H1 (cell line): ENCODE measurements around the gene MSH5. TPM values are rescaled to one million over a fixed set of nuclear protein-coding genes. Genes with fewer than 3 reads are reported as not detected.

Source experiments
- CTCF ChIA-PET: fragments of 300-600 bp; sonication (Branson Sonifier 250); formaldehyde crosslinking; loops from one replicate; lab custom pipeline; 2021; ENCODE audit not compliant: partially characterized antibody; lab: Charles Lee
- POLR2A ChIA-PET: fragments of 300-600 bp; sonication (Branson Sonifier 250); formaldehyde crosslinking; loops from one replicate; lab custom pipeline; 2021; ENCODE audit warnings: inconsistent platforms; ENCODE audit not compliant: partially characterized antibody; lab: Charles Lee
- DNase-seq, 2 experiments: peaks; one replicate each; pipeline versions ENCODE4 v3.0.0 to v3.0.0-alpha.2; 2010 to 2022; ENCODE audit warnings: low spot score in 2 of 2, low read depth in 1 of 2, mixed read lengths in 1 of 2
- FAIRE-seq: peaks from 2 replicates; lab custom pipeline; 2011; peaks lifted over from hg19 to GRCh38; lab: Jason Lieb, UNC
- H2AFZ ChIP-seq: 2 replicates; pipeline ENCODE4 v1.8.1; 2012; ENCODE audit warnings: low read length, inconsistent platforms
- H2AK5ac ChIP-seq: 2 replicates; pipeline ENCODE4 v1.6.1; 2013; ENCODE audit warnings: low read depth, low read length
- H2BK120ac ChIP-seq: replicated peaks from 2 replicates; pipeline ENCODE3; 2013; ENCODE audit warnings: low read depth, low read length, inconsistent platforms
- H2BK12ac ChIP-seq: 2 replicates; pipeline ENCODE4 v1.6.1; 2013; ENCODE audit warnings: low read depth, low read length
- H2BK15ac ChIP-seq: 2 replicates; pipeline ENCODE4 v1.6.1; 2013; ENCODE audit warnings: low read length
- H2BK20ac ChIP-seq: 2 replicates; pipeline ENCODE4 v1.6.1; 2013; ENCODE audit warnings: low read length
- H2BK5ac ChIP-seq: 2 replicates; pipeline ENCODE4 v1.6.1; 2013; ENCODE audit warnings: low read depth, low read length
- H3K14ac ChIP-seq: 2 replicates; pipeline ENCODE4 v1.6.1; 2013; ENCODE audit warnings: inconsistent platforms; ENCODE audit not compliant: insufficient read length
- H3K18ac ChIP-seq: 2 replicates; pipeline ENCODE4 v1.6.1; 2013; ENCODE audit warnings: low read length; ENCODE audit errors: extremely low read depth
- H3K23ac ChIP-seq: 2 replicates; pipeline ENCODE4 v1.6.1; 2013; ENCODE audit warnings: inconsistent platforms; ENCODE audit not compliant: insufficient read length
- H3K23me2 ChIP-seq: 2 replicates; pipeline ENCODE4 v1.6.1; 2013; ENCODE audit warnings: low read depth, low read length
- H3K27ac ChIP-seq: 2 replicates; pipeline ENCODE4 v1.6.1; 2011; ENCODE audit warnings: low read depth, low read length, inconsistent platforms
- H3K27me3 ChIP-seq, 4 experiments: replicated peaks in 1 of 4; 1 replicate in 1 of 4; 2 replicates in 3 of 4; pipeline versions ENCODE4 v1.6.1 to v1.8.1; 2011 to 2013; ENCODE audit warnings: low read length in 3 of 4, mild to moderate bottlenecking in 3 of 4, inconsistent platforms in 2 of 4, mixed read lengths in 2 of 4, moderate library complexity in 1 of 4; ENCODE audit not compliant: control insufficient read depth in 3 of 4, insufficient read depth in 3 of 4; ENCODE audit errors: extremely low read depth in 1 of 4
- H3K36me3 ChIP-seq, 4 experiments: 2 replicates each; pipeline versions ENCODE4 v1.6.1 to v1.8.1; 2011 to 2013; ENCODE audit warnings: mild to moderate bottlenecking in 4 of 4, low read length in 3 of 4, moderate library complexity in 2 of 4, control low read depth in 1 of 4, inconsistent platforms in 1 of 4; ENCODE audit not compliant: insufficient read depth in 4 of 4, control insufficient read depth in 2 of 4
- H3K4ac ChIP-seq: replicated peaks from 2 replicates; pipeline ENCODE3; 2013; ENCODE audit warnings: low read length, low read depth, mixed read lengths, inconsistent platforms; ENCODE audit not compliant: insufficient read length
- H3K4me1 ChIP-seq, 4 experiments: replicated peaks in 1 of 4; 1 replicate in 1 of 4; 2 replicates in 3 of 4; pipeline versions ENCODE4 v1.6.1 to v1.8.1; 2011 to 2013; ENCODE audit warnings: low read length in 3 of 4, inconsistent platforms in 2 of 4, mixed read lengths in 1 of 4; ENCODE audit not compliant: insufficient read depth in 4 of 4, control insufficient read depth in 3 of 4
- H3K4me2 ChIP-seq, 2 experiments: 2 replicates each; pipeline versions ENCODE4 v1.6.1 to v1.8.1; 2011 to 2013; ENCODE audit warnings: low read depth in 2 of 2, low read length in 2 of 2, control low read depth in 1 of 2, inconsistent platforms in 1 of 2, mild to moderate bottlenecking in 1 of 2; ENCODE audit not compliant: insufficient read depth in 1 of 2
- H3K4me3 ChIP-seq, 4 experiments: fragments of 200-600, 300-600 bp in 1 of 4; sonication (generic), shearing (Covaris generic), sonication (Bioruptor Twin) in 1 of 4; 2 replicates each; pipeline versions ENCODE4 v1.5.1 to v1.8.1; 2011 to 2016; ENCODE audit warnings: low read length in 4 of 4, low read depth in 3 of 4, control low read depth in 2 of 4, inconsistent platforms in 2 of 4, mild to moderate bottlenecking in 2 of 4, mixed read lengths in 1 of 4, moderate library complexity in 1 of 4; ENCODE audit not compliant: insufficient read depth in 2 of 4; ENCODE audit errors: extremely low read depth in 1 of 4
- H3K56ac ChIP-seq: replicated peaks from 2 replicates; pipeline ENCODE3; 2013; ENCODE audit warnings: low read depth, mild to moderate bottlenecking, mixed read lengths, low read length, inconsistent platforms; ENCODE audit not compliant: insufficient read length
- H3K79me1 ChIP-seq: 2 replicates; pipeline ENCODE4 v1.6.1; 2013; ENCODE audit warnings: low read depth, low read length, control low read depth
- H3K79me2 ChIP-seq, 2 experiments: 2 replicates each; pipeline versions ENCODE4 v1.6.1 to v1.8.1; 2012 to 2013; ENCODE audit warnings: low read length in 2 of 2, mild to moderate bottlenecking in 2 of 2, inconsistent platforms in 1 of 2; ENCODE audit not compliant: insufficient read depth in 2 of 2, control insufficient read depth in 1 of 2
- H3K9ac ChIP-seq, 4 experiments: replicated peaks in 1 of 4; 1 replicate in 1 of 4; 2 replicates in 3 of 4; pipeline versions ENCODE4 v1.6.1 to v1.8.1; 2011 to 2013; ENCODE audit warnings: low read depth in 3 of 4, low read length in 3 of 4, control low read depth in 2 of 4, mild to moderate bottlenecking in 2 of 4, moderate library complexity in 2 of 4, inconsistent platforms in 1 of 4; ENCODE audit errors: extremely low read depth in 1 of 4
- H3K9me3 ChIP-seq, 2 experiments: 2 replicates each; pipeline versions ENCODE4 v1.6.1 to v1.8.1; 2012 to 2013; ENCODE audit warnings: mild to moderate bottlenecking in 2 of 2, moderate library complexity in 2 of 2, control low read depth in 1 of 2, inconsistent platforms in 1 of 2, low read depth in 1 of 2, low read length in 1 of 2, mixed read lengths in 1 of 2; ENCODE audit not compliant: insufficient read depth in 2 of 2
- H4K20me1 ChIP-seq, 2 experiments: replicated peaks in 1 of 2; 2 replicates each; pipeline versions ENCODE3 to v1.8.1; 2011 to 2013; ENCODE audit warnings: inconsistent platforms in 2 of 2, low read length in 2 of 2, mild to moderate bottlenecking in 1 of 2; ENCODE audit not compliant: insufficient read depth in 2 of 2, control insufficient read depth in 1 of 2
- H4K5ac ChIP-seq: 2 replicates; pipeline ENCODE4 v1.6.1; 2013; ENCODE audit warnings: low read length, low read depth, mixed read lengths, inconsistent platforms; ENCODE audit not compliant: insufficient read length
- H4K8ac ChIP-seq: 2 replicates; pipeline ENCODE4 v1.8.0; 2013; ENCODE audit warnings: mild to moderate bottlenecking, moderate library complexity, low read length, inconsistent platforms; ENCODE audit not compliant: insufficient read depth; ENCODE audit errors: extremely low read depth
- H4K91ac ChIP-seq: replicated peaks from 2 replicates; pipeline ENCODE3; 2013; ENCODE audit warnings: low read length, mixed read lengths, inconsistent platforms; ENCODE audit not compliant: insufficient read length
- BCL11A ChIP-seq, 2 experiments: IDR thresholded peaks; one replicate each; pipeline ENCODE4 v1.6.1; 2011; ENCODE audit warnings: low read depth in 2 of 2, low read length in 2 of 2, mild to moderate bottlenecking in 2 of 2
- CREB1 ChIP-seq: IDR thresholded peaks from 2 replicates; pipeline ENCODE4 v1.6.1; 2012; ENCODE audit warnings: inconsistent platforms
- CTCF ChIP-seq, 3 experiments: IDR thresholded peaks; 1 replicate in 2 of 3; 2 replicates in 1 of 3; pipeline versions ENCODE4 v1.5.1 to v1.6.1; 2011; ENCODE audit warnings: low read length in 3 of 3, mild to moderate bottlenecking in 3 of 3, inconsistent platforms in 2 of 3, low read depth in 1 of 3, moderate library complexity in 1 of 3; ENCODE audit not compliant: insufficient read depth in 1 of 3; ENCODE audit errors: control extremely low read depth in 1 of 3
- GABPA ChIP-seq: IDR thresholded peaks from 2 replicates; pipeline ENCODE4 v1.6.1; 2011; ENCODE audit warnings: mild to moderate bottlenecking, low read length, moderate library complexity, borderline replicate concordance; ENCODE audit not compliant: insufficient read depth
- HDAC6 ChIP-seq: IDR thresholded peaks from one replicate; pipeline ENCODE4 v1.7.1; 2012; ENCODE audit warnings: low read depth, mild to moderate bottlenecking, inconsistent platforms, low read length, moderate library complexity
- NRF1 ChIP-seq: IDR thresholded peaks from 2 replicates; pipeline ENCODE4 v1.6.1; 2011; ENCODE audit warnings: mild to moderate bottlenecking, low read depth, low read length, improper control_type of control experiment
- SP2 ChIP-seq: IDR thresholded peaks from 2 replicates; pipeline ENCODE4 v1.6.1; 2012; ENCODE audit warnings: mild to moderate bottlenecking, low read length, inconsistent platforms
- SP4 ChIP-seq: IDR thresholded peaks from 2 replicates; pipeline ENCODE4 v1.6.1; 2012; ENCODE audit warnings: low read length, inconsistent platforms
- ZNF274 ChIP-seq: IDR thresholded peaks from 2 replicates; pipeline ENCODE4 v1.7.0; 2012; ENCODE audit warnings: low read length, borderline replicate concordance; ENCODE audit errors: extremely low read depth
- WGBS, 2 experiments: shearing (Covaris generic) in 1 of 2; methylation state at CpG; one replicate each; pipeline versions ENCODE4 v1.1.6 to v1.1.7; 2013 to 2015; ENCODE audit warnings: low lambda C conversion rate in 2 of 2, mixed read lengths in 2 of 2, inconsistent platforms in 1 of 2, low coverage in 1 of 2, missing lambda C conversion rate in 1 of 2; ENCODE audit not compliant: insufficient replicate concordance in 2 of 2, insufficient coverage in 1 of 2, insufficient read length in 1 of 2; ENCODE audit errors: extremely low coverage in 1 of 2, missing lambda C conversion rate in 1 of 2; 5-methylcytosine and 5-hydroxymethylcytosine counted together
- polyA plus RNA-seq, 7 experiments: library from polyadenylated mRNA; depleted of rRNA in 3 of 7; stranded (reverse) in 5 of 7; unstranded in 2 of 7; fragments of >200 nt in 5 of 7; fragments of 200-250 nt in 2 of 7; gene quantifications; 1 replicate in 5 of 7; 2 replicates in 1 of 7; 4 replicates in 1 of 7; pipeline versions ENCODE4 v1.2.1 to v1.2.3, GENCODE V29; 2011 to 2013; ENCODE audit warnings: missing spikeins in 2 of 7, mixed read lengths in 2 of 7
- total RNA-seq: library from RNA; stranded (reverse); fragmentation: NEBNext Ultra II Directional; extraction: Animal tissue kit (Norgen Biotek cat#: 25700); gene quantifications from 2 replicates; pipeline ENCODE4 v1.2.1, GENCODE V29; 2021

The MSH5 gene
- total and polyA plus RNA-seq, 2 of the 8 experiments (the other 6 are each of a cell fraction or from before 2014, with no cell fraction given): 25.3 to 26.5 TPM

- FAIRE-seq: no peak
- POLR2A ChIA-PET: interaction anchor here (0.9 to 1.1 kb wide), 3 partner anchors 33 to 108 kb away, joined by 3 to 5 read pairs (median 3); partner anchors contain the start of gene MSH5
- H2AK5ac ChIP-seq: no peak within 1 kb of the TSS
- TF ChIP-seq ZNF274 (no peak), CTCF (IDR thresholded peaks at IDR 0.05; ENCODE audit: control extremely low read depth in 1 of 3, insufficient read depth in 1 of 3, low read depth in 1 of 3, low read length in 3 of 3) (no peak), HDAC6 (no peak), GABPA (no peak), SP4 (no peak), SP2 (no peak), CREB1 (no peak), BCL11A (IDR thresholded peaks at IDR 0.05; ENCODE audit: low read depth in 2 of 2, low read length in 2 of 2) (no peak), NRF1 (no peak)
Measured at GRCh38 chr6:31706599-31706998, 33.2 kb upstream of the MSH5 start, which contains the start of gene LY6G6F. TSS of gene LY6G6F (plus strand) at chr6:31706866. CDS start at chr6:31706907, 41 bp downstream.

More at GRCh38 chr6:31706599-31706998, 33.2 kb upstream of the MSH5 start, which contains the start of gene LY6G6F:
- Histone ChIP-seq H3K4me2 (no peak within 1 kb of the TSS), H3K9me3 (no peaks in the 10 kb centered on the region), H3K14ac (no peak within 1 kb of the TSS), H3K27me3 (no peaks in the 10 kb centered on the region), H4K20me1 (no peaks in the 10 kb centered on the region), H3K79me1 (peaks cover 4% of the 10 kb centered on the region; the same call in 1 of the 2 replicates), H3K56ac (no peak within 1 kb of the TSS), H2AFZ (no peak within 1 kb of the TSS), H4K8ac (peak within 1 kb of the TSS; percentile 82; the same call in 1 of the 2 replicates), H2BK120ac (no peak within 1 kb of the TSS), H4K91ac (no peak within 1 kb of the TSS), H3K27ac (no peak within 1 kb of the TSS), H4K5ac (no peak within 1 kb of the TSS), H2BK15ac (no peak within 1 kb of the TSS), H3K4me3 (no peak within 1 kb of the TSS), H2BK12ac (no peak within 1 kb of the TSS), H3K36me3 (no peaks in the 10 kb centered on the region), H3K23ac (no peak within 1 kb of the TSS), H3K9ac (no peak within 1 kb of the TSS), H3K4ac (no peak within 1 kb of the TSS), H3K79me2 (peaks cover 0 to 7% of the 10 kb centered on the region in 2 experiments; a peak in 2 of 4 replicates), H3K23me2 (peaks cover 11% of the 10 kb centered on the region; the same call in 1 of the 2 replicates), H3K4me1 (peaks cover 2 to 8% (median 3%) of the 10 kb centered on the region in 4 experiments; a peak in 5 of 7 replicates), H2BK20ac (no peak within 1 kb of the TSS), H2BK5ac (no peak within 1 kb of the TSS), H3K18ac (no peak within 1 kb of the TSS)
- 77% methylated on average over 3 of the region's 3 CpGs; no CpG with 5 or more reads in 1 of the 2 experiments for WGBS, 2 experiments
- CTCF ChIA-PET: interaction anchor here (0.7 to 1.6 kb wide), 5 partner anchors 9 to 63 kb away, joined by 3 to 6 read pairs (median 3); partner anchors contain the start of gene LY6G6D
- DNase-seq: no peak
